Measurements from ENCODE around the gene C2orf92. TPM values are rescaled to one million over a fixed set of nuclear protein-coding genes. Genes with fewer than 3 reads are reported as not detected.
"Not testable (repeated sequence)": the region's sequence is repeated elsewhere in the genome, so short reads cannot be mapped to it uniquely, and the experiment has no call there.

Gene C2orf92
- total RNA-seq, 2 donors from 2014 or later, result 5.1 to 7.1 TPM

GRCh38 chr2:97658691-97659157, 10.8 kb upstream of the C2orf92 start:
- intact Hi-C loops (cut with DNase I), result no loop called here
- no peak for DNase-seq (ENCODE audit: low spot score)

GRCh38 chr2:97659256-97660043, 10.1 kb upstream of the C2orf92 start:
- DNase-seq (ENCODE audit: low spot score), result no peak
- intact Hi-C loops (cut with DNase I), result no loop called here

- intact Hi-C loops (cut with DNase I), result no loop called here
Observed at GRCh38 chr2:97660044-97660774, 9.3 kb upstream of the C2orf92 start.

GRCh38 chr2:97660775-97661389, 8.6 kb upstream of the C2orf92 start:
- DNase-seq (ENCODE audit: low spot score), result no peak
- intact Hi-C loops (cut with DNase I), result no loop called here

More at GRCh38 chr2:97660044-97660774, 9.3 kb upstream of the C2orf92 start:
- no peak for DNase-seq (ENCODE audit: low spot score)

- no peak for DNase-seq (ENCODE audit: low spot score)
- intact Hi-C loops (cut with DNase I), result no loop called here
Observed at GRCh38 chr2:97661927-97662326, 7.6 kb upstream of the C2orf92 start.

GRCh38 chr2:97662386-97662894, 7.1 kb upstream of the C2orf92 start:
- no peak for DNase-seq (ENCODE audit: low spot score)
- intact Hi-C loops (cut with DNase I), result no loop called here

GRCh38 chr2:97662895-97663625, 6.5 kb upstream of the C2orf92 start:
- intact Hi-C loops (cut with DNase I), result no loop called here

GRCh38 chr2:97663626-97663961, 5.9 kb upstream of the C2orf92 start:
- intact Hi-C loops (cut with DNase I), result no loop called here

More at GRCh38 chr2:97662895-97663625, 6.5 kb upstream of the C2orf92 start:
- peak; percentile 91 for DNase-seq (ENCODE audit: low spot score)

GRCh38 chr2:97663962-97664635, 5.4 kb upstream of the C2orf92 start, which contains the start of gene ACTR1B:
TSS of gene ACTR1B (minus strand) at chr2:97664044. CDS start at chr2:97663890, 154 bp downstream.
- intact Hi-C loops (cut with DNase I), result no loop called here

More at GRCh38 chr2:97663626-97663961, 5.9 kb upstream of the C2orf92 start:
- DNase-seq (ENCODE audit: low spot score), result no peak

GRCh38 chr2:97664636-97664970, 4.9 kb upstream of the C2orf92 start:
- intact Hi-C loops (cut with DNase I), result no loop called here
- no peak for DNase-seq (ENCODE audit: low spot score)

More at GRCh38 chr2:97663962-97664635, 5.4 kb upstream of the C2orf92 start, which contains the start of gene ACTR1B:
- peak; percentile 98 for DNase-seq (ENCODE audit: low spot score)

- DNase-seq (ENCODE audit: low spot score), result no peak
- intact Hi-C loops (cut with DNase I), result no loop called here
Observed at GRCh38 chr2:97670471-97670870, 958 bp downstream of the C2orf92 start.

GRCh38 chr2:97671526-97671925, 2.0 kb downstream of the C2orf92 start:
- no peak for DNase-seq (ENCODE audit: low spot score)
- intact Hi-C loops (cut with DNase I), result no loop called here

GRCh38 chr2:97672606-97673140, 3.2 kb downstream of the C2orf92 start:
- DNase-seq (ENCODE audit: low spot score); intact Hi-C loops (cut with DNase I): not testable (repeated sequence)

GRCh38 chr2:97673182-97673914, 3.8 kb downstream of the C2orf92 start:
- DNase-seq (ENCODE audit: low spot score), result no peak
- intact Hi-C loops (cut with DNase I), result no loop called here

GRCh38 chr2:97673915-97674283, 4.4 kb downstream of the C2orf92 start:
- intact Hi-C loops (cut with DNase I), result no loop called here
- no peak for DNase-seq (ENCODE audit: low spot score)

- no peak for DNase-seq (ENCODE audit: low spot score)
- intact Hi-C loops (cut with DNase I), result no loop called here
Observed at GRCh38 chr2:97675430-97676113, 6.1 kb downstream of the C2orf92 start.

- intact Hi-C loops (cut with DNase I), result no loop called here
- no peak for DNase-seq (ENCODE audit: low spot score)
Observed at GRCh38 chr2:97676620-97677019, 7.1 kb downstream of the C2orf92 start.

Data from posterior vena cava (tissue), 2 donors.